ENCODE data around the gene TEKT2.

GRCh38 chr1:36083219-36083618, 675 bp upstream of the TEKT2 start:
- TF ChIP-seq ZNF335 (tag by site-specific recombination; conservative IDR thresholded peaks at IDR 0.05), result no peak
- no peak for TF ChIP-seq CTCF (tag by site-specific recombination; IDR thresholded peaks at IDR 0.05)
- no peak for TF ChIP-seq YY1 (tag by site-specific recombination; IDR thresholded peaks at IDR 0.05)
- TF ChIP-seq ZNF704 (tag by site-specific recombination; IDR thresholded peaks at IDR 0.05), result no peak

All from HEK293 (cell line).